ENCODE results near the gene WASF3. TPM values are rescaled to one million over a fixed set of nuclear protein-coding genes. Genes with fewer than 3 reads are reported as not detected.

Gene WASF3
- total RNA-seq, 2 experiments from 2014 or later, result not detected

GRCh38 chr13:26558074-26558805, 757 bp downstream of the WASF3 start:
- Mint-ChIP-seq H3K36me3 (ENCODE audit: low read depth) (no peaks in the 10 kb centered on the region), H3K4me3 (peak overlapping the region; percentile 33), H3K9me3 (no peaks in the 10 kb centered on the region), H3K27ac (no peak overlapping the region), H3K27me3 (peaks cover 31% of the 10 kb centered on the region), H3K4me1 (peaks cover 6% of the 10 kb centered on the region)
- ChIA-PET CTCF (no interaction called here), POLR2A (no interaction called here)
- DNase-seq, result no peak

GRCh38 chr13:26558987-26559386, 1.5 kb downstream of the WASF3 start:
- Mint-ChIP-seq H3K4me1 (peaks cover 6% of the 10 kb centered on the region), H3K27ac (no peak overlapping the region), H3K36me3 (ENCODE audit: low read depth) (no peaks in the 10 kb centered on the region), H3K4me3 (no peak overlapping the region), H3K9me3 (no peaks in the 10 kb centered on the region), H3K27me3 (peaks cover 33% of the 10 kb centered on the region)
- CTCF ChIA-PET, result no interaction called here
- no peak for DNase-seq
- POLR2A ChIA-PET, result no interaction called here

GRCh38 chr13:26560456-26560855, 3.0 kb downstream of the WASF3 start:
- Mint-ChIP-seq H3K27me3 (peaks cover 34% of the 10 kb centered on the region), H3K9me3 (no peaks in the 10 kb centered on the region), H3K4me3 (no peak overlapping the region), H3K27ac (no peak overlapping the region), H3K36me3 (ENCODE audit: low read depth) (no peaks in the 10 kb centered on the region), H3K4me1 (peaks cover 6% of the 10 kb centered on the region)
- no peak for DNase-seq
- POLR2A ChIA-PET, result no interaction called here
- CTCF ChIA-PET, result no interaction called here

- no peak for DNase-seq
- peaks cover 32% of the 10 kb centered on the region for H3K27me3 Mint-ChIP-seq
- CTCF ChIA-PET, result no interaction called here
- no peaks in the 10 kb centered on the region for H3K36me3 Mint-ChIP-seq (ENCODE audit: low read depth)
- POLR2A ChIA-PET, result no interaction called here
- peaks cover 6% of the 10 kb centered on the region for H3K4me1 Mint-ChIP-seq
- H3K4me3 Mint-ChIP-seq, result no peak overlapping the region
- H3K27ac Mint-ChIP-seq, result no peak overlapping the region
- H3K9me3 Mint-ChIP-seq, result no peaks in the 10 kb centered on the region
Observed at GRCh38 chr13:26561067-26561466, 3.6 kb downstream of the WASF3 start.

GRCh38 chr13:26561651-26562511, 4.4 kb downstream of the WASF3 start:
- Mint-ChIP-seq H3K36me3 (ENCODE audit: low read depth) (no peaks in the 10 kb centered on the region), H3K9me3 (no peaks in the 10 kb centered on the region), H3K27ac (no peak overlapping the region), H3K4me3 (no peak overlapping the region), H3K4me1 (peaks cover 6% of the 10 kb centered on the region), H3K27me3 (peaks cover 29% of the 10 kb centered on the region)
- CTCF ChIA-PET, result no interaction called here
- no peak for DNase-seq
- POLR2A ChIA-PET, result no interaction called here

- POLR2A ChIA-PET, result no interaction called here
- no peak for DNase-seq
- Mint-ChIP-seq H3K27ac (no peak overlapping the region), H3K4me3 (no peak overlapping the region), H3K9me3 (no peaks in the 10 kb centered on the region), H3K36me3 (ENCODE audit: low read depth) (no peaks in the 10 kb centered on the region), H3K4me1 (peaks cover 6% of the 10 kb centered on the region), H3K27me3 (peaks cover 26% of the 10 kb centered on the region)
- CTCF ChIA-PET, result no interaction called here
Observed at GRCh38 chr13:26562512-26562890, 5.0 kb downstream of the WASF3 start.

GRCh38 chr13:26563713-26564112, 6.2 kb downstream of the WASF3 start:
- no peaks in the 10 kb centered on the region for H3K36me3 Mint-ChIP-seq (ENCODE audit: low read depth)
- peaks cover 2% of the 10 kb centered on the region for H3K4me1 Mint-ChIP-seq
- H3K27me3 Mint-ChIP-seq, result peaks cover 26% of the 10 kb centered on the region
- no peak for DNase-seq
- no peak overlapping the region for H3K4me3 Mint-ChIP-seq
- POLR2A ChIA-PET, result interaction anchor here (0.9 kb wide), 1 partner anchor 11 kb away, joined by 3 read pairs; no protein-coding TSS in a partner anchor
- H3K9me3 Mint-ChIP-seq, result no peaks in the 10 kb centered on the region
- CTCF ChIA-PET, result no interaction called here
- H3K27ac Mint-ChIP-seq, result no peak overlapping the region

- CTCF ChIA-PET, result no interaction called here
Observed at GRCh38 chr13:26568132-26568815, 10.8 kb downstream of the WASF3 start.

GRCh38 chr13:26571518-26571917, 14.0 kb downstream of the WASF3 start:
- Mint-ChIP-seq H3K27ac (no peak overlapping the region), H3K27me3 (peaks cover 9% of the 10 kb centered on the region), H3K4me1 (no peaks in the 10 kb centered on the region), H3K9me3 (no peaks in the 10 kb centered on the region), H3K4me3 (no peak overlapping the region), H3K36me3 (ENCODE audit: low read depth) (no peaks in the 10 kb centered on the region)
- DNase-seq, result no peak
- CTCF ChIA-PET, result no interaction called here
- POLR2A ChIA-PET, result no interaction called here

More at GRCh38 chr13:26568132-26568815, 10.8 kb downstream of the WASF3 start:
- Mint-ChIP-seq H3K27me3 (peaks cover 14% of the 10 kb centered on the region), H3K36me3 (ENCODE audit: low read depth) (no peaks in the 10 kb centered on the region), H3K4me1 (no peaks in the 10 kb centered on the region), H3K27ac (no peak overlapping the region), H3K4me3 (no peak overlapping the region), H3K9me3 (no peaks in the 10 kb centered on the region)
- no peak for DNase-seq
- POLR2A ChIA-PET, result no interaction called here

GRCh38 chr13:26575244-26575643, 17.8 kb downstream of the WASF3 start:
- Mint-ChIP-seq H3K4me3 (no peak overlapping the region), H3K4me1 (no peaks in the 10 kb centered on the region), H3K36me3 (ENCODE audit: low read depth) (no peaks in the 10 kb centered on the region), H3K27ac (no peak overlapping the region), H3K9me3 (no peaks in the 10 kb centered on the region), H3K27me3 (peaks cover 3% of the 10 kb centered on the region)
- DNase-seq, result no peak
- ChIA-PET POLR2A (no interaction called here), CTCF (no interaction called here)

- H3K4me1 Mint-ChIP-seq, result no peaks in the 10 kb centered on the region
- H3K27ac Mint-ChIP-seq, result no peak overlapping the region
- POLR2A ChIA-PET, result no interaction called here
- CTCF ChIA-PET, result no interaction called here
- H3K4me3 Mint-ChIP-seq, result no peak overlapping the region
- H3K36me3 Mint-ChIP-seq (ENCODE audit: low read depth), result no peaks in the 10 kb centered on the region
- no peak for DNase-seq
- H3K9me3 Mint-ChIP-seq, result no peaks in the 10 kb centered on the region
- H3K27me3 Mint-ChIP-seq, result peaks cover 5% of the 10 kb centered on the region
Observed at GRCh38 chr13:26579580-26579979, 22.1 kb downstream of the WASF3 start.

- H3K36me3 Mint-ChIP-seq (ENCODE audit: low read depth), result no peaks in the 10 kb centered on the region
- ChIA-PET CTCF (no interaction called here), POLR2A (no interaction called here)
- H3K9me3 Mint-ChIP-seq, result no peaks in the 10 kb centered on the region
- H3K4me3 Mint-ChIP-seq, result no peak overlapping the region
- H3K27ac Mint-ChIP-seq, result no peak overlapping the region
- H3K27me3 Mint-ChIP-seq, result peaks cover 5% of the 10 kb centered on the region
- DNase-seq, result no peak
- no peaks in the 10 kb centered on the region for H3K4me1 Mint-ChIP-seq
Observed at GRCh38 chr13:26583662-26584061, 26.2 kb downstream of the WASF3 start.

- Mint-ChIP-seq H3K9me3 (no peaks in the 10 kb centered on the region), H3K4me1 (no peaks in the 10 kb centered on the region), H3K27ac (no peak overlapping the region), H3K36me3 (ENCODE audit: low read depth) (no peaks in the 10 kb centered on the region), H3K4me3 (no peak overlapping the region), H3K27me3 (peaks cover 11% of the 10 kb centered on the region)
- CTCF ChIA-PET, result no interaction called here
- POLR2A ChIA-PET, result no interaction called here
- no peak for DNase-seq
Observed at GRCh38 chr13:26584713-26585112, 27.2 kb downstream of the WASF3 start.
